GM12878 (cell line): ENCODE results near the gene NBEA.

Experiments
- CTCF ChIP-seq, 3 experiments: IDR thresholded peaks in 2 of 3; conservative IDR thresholded peaks in 1 of 3; 2 replicates each; pipeline ENCODE4 v1.5.1; 2011; ENCODE audit warnings: low read depth in 3 of 3, low read length in 3 of 3, mild to moderate bottlenecking in 3 of 3, control low read depth in 2 of 3, moderate library complexity in 2 of 3, inconsistent platforms in 1 of 3, mixed read lengths in 1 of 3; ENCODE audit not compliant: control insufficient read depth in 2 of 3, insufficient read depth in 1 of 3; ENCODE audit errors: extremely low read depth in 1 of 3
- MXI1 ChIP-seq: fragments of 150-350 bp; IDR thresholded peaks from 2 replicates; pipeline ENCODE4 v1.6.1; 2011; ENCODE audit warnings: low read depth, mild to moderate bottlenecking, inconsistent platforms, low read length, improper control_type of control experiment
- RELB ChIP-seq: fragments of 450-650 bp; IDR thresholded peaks from 2 replicates; pipeline ENCODE4 v1.6.1; 2017; ENCODE audit warnings: low read depth, mild to moderate bottlenecking, moderate library complexity
- SP1 ChIP-seq: IDR thresholded peaks from one replicate; pipeline ENCODE4 v1.6.1; 2011; ENCODE audit warnings: low read depth, low read length

GRCh38 chr13:35093356-35093755, 151.3 kb downstream of the NBEA start:
- TF ChIP-seq MXI1 (no peak), CTCF (IDR thresholded peaks at IDR 0.05 in 2 of 3, conservative IDR thresholded peaks at IDR 0.05 in 1 of 3; ENCODE audit: control insufficient read depth in 2 of 3, extremely low read depth in 1 of 3, insufficient read depth in 1 of 3, low read depth in 3 of 3, low read length in 3 of 3) (no peak), RELB (no peak), SP1 (no peak)
